ENCODE measurements around the gene CCN5.
A peak's percentile ranks its signal among the peaks of the same experiment; 100 is the strongest.

The CCN5 gene

DNA sequence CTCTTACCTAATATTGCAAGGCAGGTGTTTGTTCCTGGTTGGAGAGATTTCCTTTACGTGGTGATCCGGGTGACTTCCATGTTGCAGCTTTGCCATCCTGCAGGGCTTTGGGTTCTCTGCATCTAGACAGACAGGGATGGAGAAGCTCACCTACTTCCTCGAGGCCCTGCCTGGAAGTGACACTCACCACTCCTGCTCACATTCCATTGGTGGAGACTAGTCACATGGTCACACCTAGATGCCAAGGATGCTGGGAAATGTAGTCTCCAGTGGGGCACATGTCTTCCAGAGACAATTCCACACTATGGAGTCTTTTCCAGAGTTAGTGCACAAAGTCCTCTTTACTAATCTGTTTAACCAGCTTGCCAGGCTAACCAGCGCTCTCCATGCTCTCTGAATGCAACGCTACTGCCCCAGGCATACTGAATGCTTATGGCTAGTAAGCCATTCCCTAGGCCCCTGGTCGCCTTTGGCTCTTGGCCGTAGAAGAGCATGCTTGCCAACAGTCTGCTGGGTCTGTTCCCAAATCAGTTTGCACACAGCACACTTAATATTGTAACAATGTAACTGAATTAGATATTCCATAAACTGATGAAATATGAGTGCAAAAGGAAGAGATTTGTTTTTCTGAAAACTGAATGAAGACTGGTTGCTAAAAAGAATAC, 23.8 kb downstream of the CCN5 start:
- peak; percentile 54 for DNase-seq

- no peak for DNase-seq
Measured at GRCh38 chr20:44739942-44740341, 24.8 kb downstream of the CCN5 start.

- DNase-seq, result no peak
Measured at GRCh38 chr20:44742304-44743079, 27.3 kb downstream of the CCN5 start.

DNA sequence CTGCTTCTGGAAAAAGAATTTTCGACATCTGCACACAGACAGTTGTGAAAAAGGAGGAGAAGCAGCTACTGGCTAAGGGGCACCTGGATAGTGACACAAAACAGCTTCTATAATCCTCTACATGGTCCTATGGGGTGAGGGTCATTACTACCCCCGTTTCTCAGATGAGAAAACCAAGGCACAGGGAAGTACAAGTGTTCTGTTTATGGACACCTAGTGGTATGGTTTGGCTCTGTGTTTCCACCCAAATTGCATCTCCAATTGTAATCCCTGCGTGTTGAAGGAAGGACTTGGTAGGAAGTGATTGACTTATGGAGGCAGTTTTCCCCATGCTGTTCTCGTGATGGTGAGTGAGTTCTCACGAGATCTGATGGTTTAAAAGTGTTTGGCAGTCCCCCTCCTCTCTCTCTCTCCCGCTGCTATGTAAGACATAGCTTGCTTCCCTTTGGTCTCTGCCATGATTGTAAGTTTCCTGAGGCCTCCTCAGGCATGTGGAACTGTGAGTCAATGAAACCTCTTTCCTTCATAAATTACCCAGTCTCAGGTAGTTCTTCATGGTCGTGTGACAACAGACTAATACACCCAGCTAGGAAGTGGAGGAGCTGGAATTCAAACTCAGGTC, 28.0 kb downstream of the CCN5 start:
- DNase-seq, result no peak

DNA sequence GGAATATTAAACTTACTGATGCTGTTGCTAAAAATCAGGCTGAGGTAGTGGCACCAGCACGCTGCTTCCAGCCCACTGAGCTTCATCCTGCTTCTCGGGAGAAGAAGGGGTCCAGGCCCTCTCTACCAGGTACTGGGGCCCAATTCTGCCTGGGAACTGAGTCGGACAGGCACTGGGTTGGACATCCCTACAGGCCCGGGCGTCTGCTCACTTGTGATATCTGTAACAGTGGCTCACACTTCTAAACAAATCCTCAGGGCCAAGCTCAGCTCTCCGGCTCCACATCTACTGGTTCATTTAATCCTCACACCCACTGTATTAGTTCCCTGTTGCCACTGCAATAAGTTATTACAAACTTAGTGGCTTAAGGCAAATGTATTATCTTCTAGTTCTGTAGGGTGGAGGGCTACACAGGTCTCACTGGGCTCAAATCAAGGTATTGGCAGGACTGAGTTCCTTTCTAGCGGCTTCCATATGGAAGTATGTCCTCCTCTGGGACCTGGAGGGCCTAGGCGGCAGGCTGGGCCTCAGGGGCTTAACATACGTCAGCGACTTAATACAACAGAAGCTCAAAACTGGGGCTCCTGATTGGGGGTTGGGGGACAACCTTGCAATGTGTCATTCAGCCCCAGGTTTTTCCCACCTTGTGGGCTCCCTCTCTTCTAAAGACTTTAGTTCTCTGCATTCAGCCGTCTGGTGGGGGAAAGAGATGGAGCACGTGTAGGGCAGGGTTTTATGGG, 28.9 kb downstream of the CCN5 start:
- DNase-seq, result no peak

DNA sequence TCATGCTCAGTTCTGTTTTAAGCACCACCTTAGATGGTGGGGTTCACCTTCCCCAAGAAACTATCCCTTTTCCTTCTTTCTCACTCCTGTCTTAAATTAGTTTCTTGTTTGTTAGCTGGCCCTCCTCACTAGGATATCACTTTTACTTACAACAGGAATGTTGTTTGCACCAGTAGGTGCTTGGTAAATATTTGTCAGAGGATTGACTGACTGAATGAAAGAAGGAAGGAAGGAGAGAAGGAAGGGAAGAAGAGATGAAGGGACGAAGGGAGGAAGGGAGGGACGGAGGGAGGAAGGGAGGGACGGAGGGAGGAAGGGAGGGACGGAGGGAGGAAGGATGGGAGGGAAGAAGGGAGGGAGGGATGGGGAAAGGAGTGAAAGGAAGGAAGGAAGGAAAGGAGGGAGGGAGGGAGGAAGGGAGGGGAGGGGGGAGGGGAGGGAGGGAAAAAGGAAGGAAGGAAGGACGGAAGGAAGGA, 30.0 kb downstream of the CCN5 start:
- no peak for DNase-seq

GRCh38 chr20:44745598-44746366, 30.6 kb downstream of the CCN5 start, which contains the start of gene KCNK15:
TSS of gene KCNK15 (plus strand) at chr20:44745865. CDS start at chr20:44745911, 46 bp downstream.
- DNase-seq, result peak; percentile 57

GRCh38 chr20:44746367-44747165, 31.4 kb downstream of the CCN5 start:
- DNase-seq, result no peak

DNA sequence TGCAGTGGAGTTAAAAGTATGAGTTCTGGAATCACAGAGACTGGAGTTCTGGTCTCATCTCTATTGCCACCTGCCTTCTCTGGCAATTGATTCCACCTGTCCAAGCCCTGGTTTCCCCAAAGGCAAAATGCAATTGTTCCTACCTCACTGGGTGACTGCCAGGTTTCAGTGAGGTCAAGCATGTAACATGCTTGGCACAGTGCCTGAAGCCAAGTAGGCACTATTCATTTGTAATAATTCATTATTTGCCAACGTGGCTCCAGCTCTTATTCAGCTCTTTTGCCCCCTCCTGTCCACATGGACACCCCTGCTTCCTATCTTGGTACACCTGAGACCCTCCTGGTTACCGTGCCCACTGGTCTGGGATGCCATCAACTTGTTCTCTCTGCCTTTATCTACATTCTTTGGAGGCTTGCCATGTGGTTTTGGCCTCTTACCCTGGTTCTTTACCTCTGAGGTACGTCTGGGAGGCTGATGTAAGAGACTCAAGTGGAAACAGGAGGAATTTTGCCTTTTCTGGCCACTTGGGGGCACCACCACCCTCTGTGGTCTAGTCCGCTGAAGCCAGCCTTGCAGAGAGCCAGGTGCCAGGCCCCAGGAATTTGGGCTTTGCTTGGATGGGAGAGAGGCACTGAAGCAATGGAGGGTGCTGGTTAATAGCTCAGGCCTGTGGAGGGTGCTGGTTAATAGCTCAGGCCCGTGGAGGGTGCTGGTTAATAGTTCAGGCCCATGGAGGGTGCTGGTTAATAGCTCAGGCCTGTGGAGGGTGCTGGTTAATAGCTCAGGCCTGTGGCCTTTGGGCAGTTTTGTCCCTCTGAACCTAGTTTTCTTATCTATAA, 32.2 kb downstream of the CCN5 start:
- DNase-seq, result peak; percentile 65

GRCh38 chr20:44748005-44748370, 32.8 kb downstream of the CCN5 start:
- no peak for DNase-seq

GRCh38 chr20:44750081-44750805, 35.1 kb downstream of the CCN5 start:
- DNase-seq, result peak; percentile 17

DNA sequence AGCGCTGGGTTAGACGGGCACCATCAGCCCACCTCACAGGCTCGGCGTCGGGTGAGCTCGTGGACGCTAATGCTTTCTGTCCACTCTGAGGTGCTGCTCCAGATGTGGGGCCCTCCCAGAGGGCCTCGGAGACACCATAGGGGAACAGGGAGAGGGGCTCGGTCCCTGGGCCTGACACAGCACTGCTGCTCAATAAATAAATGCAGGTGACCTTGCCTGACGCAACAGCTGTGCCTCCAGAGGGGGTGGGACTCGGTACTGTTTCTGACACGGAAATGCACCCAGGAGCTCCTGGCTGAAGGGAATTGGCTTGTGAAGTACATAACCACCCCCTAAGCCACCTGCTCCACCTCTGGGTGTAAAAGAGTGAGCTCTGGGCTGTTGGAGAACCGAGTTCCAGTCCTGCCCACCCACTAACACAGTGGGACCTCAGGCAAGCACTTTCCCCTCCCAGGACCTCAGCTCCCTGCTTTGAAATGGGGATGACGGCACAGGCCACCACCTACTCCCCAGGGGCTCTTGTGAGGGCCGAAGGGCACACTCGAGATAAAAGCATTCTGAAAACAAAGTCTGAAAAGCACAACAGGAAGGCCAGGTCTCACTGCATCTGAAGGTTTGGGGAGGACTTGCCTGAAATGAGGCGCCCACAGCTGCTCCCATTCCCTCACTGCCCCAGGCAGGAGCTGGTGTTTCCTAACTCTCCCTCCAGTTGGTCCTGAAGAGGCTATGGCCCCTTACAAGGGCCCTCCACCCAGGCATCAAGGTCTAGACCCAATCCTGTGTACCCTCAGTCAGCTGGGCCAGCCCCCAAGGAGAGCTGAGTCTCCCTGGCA, 37.1 kb downstream of the CCN5 start:
- no peak for DNase-seq

- no peak for DNase-seq
Measured at GRCh38 chr20:44754554-44754953, 39.4 kb downstream of the CCN5 start.

GRCh38 chr20:44756011-44756688, 41.0 kb downstream of the CCN5 start:
- DNase-seq, result no peak

GRCh38 chr20:44756956-44757355, 41.8 kb downstream of the CCN5 start:
- DNase-seq, result no peak

DNA sequence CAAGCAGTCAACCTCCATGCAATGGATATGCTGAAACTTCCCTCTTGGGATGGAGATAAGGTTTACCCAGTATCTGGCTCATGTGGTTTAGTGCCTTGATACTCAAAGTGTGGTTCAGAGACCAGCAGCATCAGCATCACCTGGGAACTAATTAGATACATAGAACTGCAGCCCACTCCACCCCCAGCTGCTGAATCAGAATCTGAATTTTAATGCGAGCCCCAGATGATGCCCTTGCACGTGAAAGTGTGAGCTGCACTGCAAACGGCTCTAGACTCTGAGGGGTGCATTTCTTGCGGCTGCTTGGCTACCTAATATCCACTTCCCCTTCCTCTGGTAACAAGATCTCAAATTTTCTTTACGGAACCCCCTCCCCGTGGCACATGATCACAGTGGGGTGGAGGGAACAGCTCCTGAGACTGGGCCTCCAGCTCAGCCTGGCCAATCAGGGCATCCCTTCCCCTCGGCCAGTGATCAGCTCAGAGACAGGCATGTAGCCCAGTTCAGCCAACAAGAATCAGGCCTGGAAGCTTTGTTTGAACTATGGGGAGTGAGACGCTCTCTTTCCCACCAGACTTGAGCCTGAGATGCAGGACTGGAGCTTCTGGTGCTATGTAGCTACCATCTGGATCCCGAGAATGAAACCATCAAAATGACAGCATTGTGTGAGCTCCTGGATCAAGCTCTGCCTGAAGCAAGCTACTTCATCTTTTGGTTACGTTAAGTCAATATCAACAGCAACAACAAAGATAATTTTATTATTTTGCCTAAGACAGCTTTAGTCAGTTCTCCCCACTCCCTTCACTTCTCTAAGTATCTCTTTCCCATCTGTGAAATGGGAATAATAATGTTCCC, 43.3 kb downstream of the CCN5 start:
- DNase-seq, result no peak

DNA sequence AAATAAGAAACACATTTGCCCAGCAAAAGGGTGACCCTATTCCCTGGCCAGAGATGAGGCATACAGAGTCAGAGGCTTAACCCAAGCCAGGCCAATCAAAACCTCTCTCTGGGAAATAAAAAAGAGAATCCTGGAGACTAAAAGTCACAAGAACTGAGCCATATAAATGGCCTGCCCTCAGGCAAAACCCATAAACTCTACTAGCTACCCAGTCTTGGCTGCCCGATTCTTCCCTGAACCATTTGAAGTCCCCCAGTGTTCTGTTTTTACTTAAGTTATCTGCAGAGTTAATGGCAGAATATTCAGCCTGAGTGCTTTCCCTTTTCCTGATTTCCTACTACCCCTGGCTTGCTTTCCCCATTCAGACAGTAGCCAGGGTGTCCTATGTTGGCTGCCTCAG, 44.4 kb downstream of the CCN5 start:
- no peak for DNase-seq
